GM10248 (cell line): ENCODE measurements around the gene TGM2.

Experiments
- CTCF ChIA-PET: fragments of 300-600 bp; sonication (Branson Sonifier 250); formaldehyde crosslinking; extraction: SDS; loops from one replicate; lab custom pipeline; 2021; ENCODE audit warnings: antibody characterized with exemption; lab: Yijun Ruan, JAX
- POLR2A ChIA-PET: fragments of 350-650 bp; sonication (Branson Sonifier 250); formaldehyde crosslinking; extraction: SDS; loops from one replicate; lab custom pipeline; 2020; ENCODE audit warnings: antibody characterized with exemption; lab: Yijun Ruan, JAX
- DNase-seq: peaks from one replicate; pipeline ENCODE4 v3.0.0; 2012; ENCODE audit errors: extremely low spot score
- TF ChIP-seq, protein P1 (sequence below): IDR thresholded peaks from 2 replicates; pipeline ENCODE4 v1.5.1; 2012; ENCODE audit warnings: mild to moderate bottlenecking, low read depth; ENCODE audit errors: extremely low read depth, missing control alignments, control extremely low read depth

The TGM2 gene

DNA sequence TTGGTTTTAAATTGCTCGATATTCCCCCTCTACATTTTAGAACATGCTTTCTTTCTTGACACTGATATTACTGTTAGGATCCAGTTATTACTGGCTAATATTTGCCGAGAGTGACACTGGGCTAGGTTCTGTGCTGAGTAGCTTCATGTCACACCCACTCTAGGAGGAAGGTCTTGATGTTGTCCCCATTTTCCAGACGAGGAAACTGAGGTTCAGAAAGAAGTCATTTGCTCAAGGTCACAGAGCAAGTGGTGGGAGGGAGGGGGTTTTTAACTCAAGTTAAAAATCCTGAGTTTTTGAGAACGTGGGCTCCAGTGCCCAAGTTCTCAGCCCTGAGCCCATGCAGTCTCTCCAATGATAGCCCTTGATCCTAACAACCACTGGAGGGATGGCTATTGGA lies 18.9 kb downstream of the TGM2 start:
- ChIA-PET CTCF (interaction anchor here (0.9 to 1.2 kb wide), 2 partner anchors 15 to 23 kb away, joined by 3 read pairs; no protein-coding TSS in a partner anchor), POLR2A (no interaction called here)
- no peak for DNase-seq
- TF ChIP-seq, protein P1, sequence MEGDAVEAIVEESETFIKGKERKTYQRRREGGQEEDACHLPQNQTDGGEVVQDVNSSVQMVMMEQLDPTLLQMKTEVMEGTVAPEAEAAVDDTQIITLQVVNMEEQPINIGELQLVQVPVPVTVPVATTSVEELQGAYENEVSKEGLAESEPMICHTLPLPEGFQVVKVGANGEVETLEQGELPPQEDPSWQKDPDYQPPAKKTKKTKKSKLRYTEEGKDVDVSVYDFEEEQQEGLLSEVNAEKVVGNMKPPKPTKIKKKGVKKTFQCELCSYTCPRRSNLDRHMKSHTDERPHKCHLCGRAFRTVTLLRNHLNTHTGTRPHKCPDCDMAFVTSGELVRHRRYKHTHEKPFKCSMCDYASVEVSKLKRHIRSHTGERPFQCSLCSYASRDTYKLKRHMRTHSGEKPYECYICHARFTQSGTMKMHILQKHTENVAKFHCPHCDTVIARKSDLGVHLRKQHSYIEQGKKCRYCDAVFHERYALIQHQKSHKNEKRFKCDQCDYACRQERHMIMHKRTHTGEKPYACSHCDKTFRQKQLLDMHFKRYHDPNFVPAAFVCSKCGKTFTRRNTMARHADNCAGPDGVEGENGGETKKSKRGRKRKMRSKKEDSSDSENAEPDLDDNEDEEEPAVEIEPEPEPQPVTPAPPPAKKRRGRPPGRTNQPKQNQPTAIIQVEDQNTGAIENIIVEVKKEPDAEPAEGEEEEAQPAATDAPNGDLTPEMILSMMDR, result no peak

DNA sequence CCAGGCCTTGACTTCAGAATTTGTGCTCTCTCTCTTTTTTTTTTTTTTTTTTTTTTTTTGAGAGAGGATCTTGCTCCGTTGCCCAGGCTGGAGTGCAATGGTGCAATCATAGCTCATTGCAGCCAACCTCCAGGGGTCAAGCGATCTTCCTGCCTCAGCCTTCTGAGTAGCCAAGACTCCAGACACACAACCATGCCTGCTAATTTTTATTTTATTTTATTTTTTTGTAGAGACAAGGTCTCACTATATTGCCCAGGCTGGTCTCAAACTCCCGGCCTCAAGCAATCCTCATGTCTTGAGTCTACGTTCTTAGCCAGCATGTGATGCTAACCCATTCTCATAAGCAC lies 19.4 kb downstream of the TGM2 start:
- DNase-seq, result no peak
- CTCF ChIA-PET, result interaction anchor here (0.9 to 1.8 kb wide), 5 partner anchors 8 to 76 kb away, joined by 3 to 8 read pairs (median 4); partner anchors contain the start of gene TGM2
- POLR2A ChIA-PET, result no interaction called here
- TF ChIP-seq, protein P1, result no peak

DNA sequence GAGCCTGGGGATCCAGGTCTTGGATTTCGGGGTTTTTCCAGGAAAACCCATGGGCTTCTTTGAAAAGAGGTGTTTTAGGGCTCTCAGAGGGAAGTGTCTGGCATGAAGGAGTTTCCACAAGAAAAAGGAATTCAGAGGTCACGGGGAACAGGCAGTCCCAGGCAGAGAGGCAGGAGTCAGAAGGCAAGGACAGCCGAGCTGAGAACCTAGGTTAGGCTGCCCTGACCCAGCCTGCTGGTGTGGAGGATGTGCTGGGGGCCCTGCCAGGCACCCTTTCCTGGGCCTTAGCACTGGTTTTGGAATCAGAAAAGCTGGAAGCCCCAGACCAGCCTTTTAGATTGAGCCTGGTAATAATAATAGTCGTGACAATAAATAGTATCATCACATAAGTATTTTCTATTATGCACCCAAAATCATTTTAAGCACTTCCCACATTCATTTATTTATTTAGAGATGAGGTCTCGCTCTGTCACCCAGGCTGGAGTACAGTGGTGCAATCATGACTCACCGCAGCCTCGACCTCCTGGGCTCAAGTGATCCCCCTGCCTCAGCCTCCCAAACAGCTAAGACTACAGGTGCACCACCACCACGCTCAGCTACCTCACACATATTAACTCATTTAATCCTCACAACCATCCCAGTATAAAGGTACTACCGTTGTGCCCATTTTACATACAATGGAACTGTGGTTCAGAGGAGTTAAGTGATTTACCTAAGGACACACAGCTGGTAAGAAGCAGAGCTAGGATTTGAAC lies 19.9 kb downstream of the TGM2 start:
- no peak for DNase-seq
- ChIA-PET POLR2A (no interaction called here), CTCF (interaction anchor here (0.9 to 1.8 kb wide), 5 partner anchors 9 to 76 kb away, joined by 3 to 8 read pairs (median 4); partner anchors contain the start of gene TGM2)
- TF ChIP-seq, protein P1, result no peak

DNA sequence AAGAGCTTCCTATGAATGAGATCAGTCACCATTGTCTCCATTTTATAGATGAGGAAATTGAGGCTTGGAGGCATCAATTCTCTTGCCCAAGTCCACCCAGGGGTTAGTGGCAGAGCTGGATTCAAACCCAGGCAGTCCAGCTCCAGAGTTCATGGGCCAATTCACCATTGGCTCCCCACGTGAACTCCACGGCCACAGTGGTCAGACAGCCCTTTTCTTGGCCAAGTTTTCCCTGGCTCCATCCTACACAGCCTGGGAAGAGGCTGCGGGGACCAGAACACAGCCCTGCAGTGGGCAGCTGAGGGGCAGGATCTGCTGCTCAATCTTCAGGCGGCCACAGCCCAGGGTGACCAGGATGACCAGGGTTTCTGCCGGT lies 20.5 kb downstream of the TGM2 start:
- no peak for DNase-seq
- ChIA-PET CTCF (interaction anchor here (1.7 to 1.8 kb wide), 2 partner anchors 20 to 77 kb away, joined by 5 to 8 read pairs; partner anchors contain the start of gene TGM2), POLR2A (no interaction called here)
- TF ChIP-seq, protein P1, result no peak

DNA sequence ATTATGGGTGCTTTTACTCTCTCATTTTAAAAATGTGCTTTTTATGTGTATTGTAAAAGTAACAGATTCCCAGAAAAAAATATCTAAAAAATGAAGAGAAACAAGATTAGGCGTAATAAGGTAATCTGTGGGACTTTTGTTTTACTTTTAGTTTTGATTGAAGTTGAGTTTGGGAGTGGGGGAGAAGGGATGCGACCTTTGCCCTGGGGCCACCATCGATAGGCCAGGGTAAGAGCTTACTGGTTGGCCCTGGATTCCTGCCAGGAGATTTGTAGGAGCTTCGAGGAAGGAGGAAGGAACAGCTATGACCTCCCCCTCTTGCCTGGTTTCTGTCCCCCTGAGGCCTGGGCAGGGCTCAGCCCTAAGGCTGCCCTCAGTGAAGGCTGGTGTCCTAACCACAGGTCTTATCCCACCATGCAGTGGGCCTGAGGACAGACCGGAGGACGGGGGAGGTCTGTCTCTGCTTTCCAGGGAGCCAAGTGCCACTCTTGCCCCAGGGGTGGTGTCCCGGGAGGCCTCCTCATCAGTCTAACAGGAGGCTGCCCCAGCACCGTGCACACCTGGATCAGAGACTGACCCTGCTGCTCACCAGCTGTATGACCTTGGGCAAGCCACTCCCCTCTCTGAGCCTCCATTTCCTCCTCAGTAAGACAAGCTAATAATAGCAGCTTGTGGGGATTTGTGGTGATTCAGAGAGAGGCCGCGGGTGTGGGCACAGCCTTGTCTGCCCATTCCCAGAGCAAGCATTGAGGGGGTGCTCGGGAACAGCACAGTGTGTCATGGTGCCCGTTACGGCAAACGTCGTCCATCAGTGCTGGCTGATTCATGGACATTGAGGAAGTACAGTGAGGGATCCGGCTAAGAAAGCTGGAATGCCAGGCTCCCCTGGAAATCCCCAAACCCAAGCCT lies 21.2 kb downstream of the TGM2 start:
- DNase-seq, result no peak
- ChIA-PET CTCF (interaction anchor here (1.0 to 1.8 kb wide), 3 partner anchors 21 to 77 kb away, joined by 3 to 8 read pairs (median 5); partner anchors contain the start of gene TGM2), POLR2A (no interaction called here)
- TF ChIP-seq, protein P1, result no peak

DNA sequence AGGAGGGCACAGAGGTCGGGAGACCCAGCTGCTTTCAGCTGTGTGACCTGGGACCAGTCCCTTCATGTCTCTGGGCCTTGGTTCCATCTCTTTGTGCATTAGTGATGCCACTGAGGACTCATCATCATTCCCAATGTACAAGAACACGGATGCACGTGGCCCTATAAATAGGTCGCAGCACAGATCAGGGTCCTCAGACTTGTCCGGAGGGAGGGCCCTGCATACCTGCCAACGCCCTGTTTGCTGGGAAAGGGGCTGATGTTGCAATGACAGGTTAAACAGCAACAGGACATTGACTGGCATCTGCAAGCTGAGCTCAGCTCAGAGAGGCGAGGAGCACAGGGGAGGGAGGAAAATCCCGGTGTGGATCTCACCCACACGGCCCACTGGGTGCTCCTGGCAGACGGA lies 21.8 kb downstream of the TGM2 start:
- ChIA-PET POLR2A (no interaction called here), CTCF (interaction anchor here (1.0 kb wide), 1 partner anchor 20 kb away, joined by 3 read pairs; no protein-coding TSS in a partner anchor)
- DNase-seq, result no peak
- TF ChIP-seq, protein P1, result no peak
